Keratinocyte (primary cell): ENCODE results near the gene ECI1. TPM values are rescaled to one million over a fixed set of nuclear protein-coding genes. Genes with fewer than 3 reads are reported as not detected.

Experiments used
- DNase-seq: peaks from one replicate; pipeline ENCODE4 v3.0.0-alpha.2; 2011; ENCODE audit warnings: low read depth, missing footprints, low spot score
- FAIRE-seq: peaks from 2 replicates; lab custom pipeline; 2011; peaks lifted over from hg19 to GRCh38; lab: Jason Lieb, UNC
- H2AFZ ChIP-seq: 2 replicates; pipeline ENCODE4 v1.6.0; 2012; ENCODE audit warnings: low read length, control low read depth, inconsistent platforms; ENCODE audit not compliant: control insufficient read depth
- H3K27ac ChIP-seq: 2 replicates; pipeline ENCODE4 v1.5.1; 2011; ENCODE audit warnings: low read length; ENCODE audit not compliant: control insufficient read depth, insufficient read depth
- H3K27me3 ChIP-seq: 3 replicates; pipeline ENCODE4 v1.6.0; 2011; ENCODE audit warnings: low read length; ENCODE audit not compliant: control insufficient read depth, insufficient read depth; ENCODE audit errors: extremely low read depth
- H3K36me3 ChIP-seq, 2 experiments: 2 replicates in 1 of 2; 3 replicates in 1 of 2; pipeline ENCODE4 v1.5.1; 2011; ENCODE audit warnings: low read length in 2 of 2, mild to moderate bottlenecking in 1 of 2; ENCODE audit not compliant: control insufficient read depth in 2 of 2, insufficient read depth in 2 of 2; ENCODE audit errors: extremely low read depth in 1 of 2
- H3K4me1 ChIP-seq: 3 replicates; pipeline ENCODE4 v1.5.1; 2011; ENCODE audit warnings: low read length; ENCODE audit not compliant: control insufficient read depth, insufficient read depth; ENCODE audit errors: extremely low read depth
- H3K4me2 ChIP-seq: 3 replicates; pipeline ENCODE4 v1.6.0; 2011; ENCODE audit warnings: low read depth, low read length; ENCODE audit not compliant: control insufficient read depth, insufficient read depth; ENCODE audit errors: extremely low read depth
- H3K4me3 ChIP-seq, 3 experiments: fragments of 200-600 bp in 1 of 3; sonication (generic) in 1 of 3; 2 replicates in 2 of 3; 3 replicates in 1 of 3; pipeline ENCODE4 v1.5.1; 2011 to 2016; ENCODE audit warnings: low read length in 3 of 3, mild to moderate bottlenecking in 3 of 3, control low read depth in 2 of 3, inconsistent platforms in 1 of 3, low read depth in 1 of 3, mixed read lengths in 1 of 3, mixed run types in 1 of 3, moderate library complexity in 1 of 3; ENCODE audit not compliant: control insufficient read depth in 2 of 3, insufficient read depth in 2 of 3; ENCODE audit errors: extremely low read depth in 1 of 3
- H3K79me2 ChIP-seq: 2 replicates; pipeline ENCODE4 v1.6.0; 2012; ENCODE audit warnings: low read length; ENCODE audit not compliant: control insufficient read depth, insufficient read depth
- H3K9ac ChIP-seq: 3 replicates; pipeline ENCODE4 v1.6.0; 2011; ENCODE audit warnings: low read length; ENCODE audit not compliant: control insufficient read depth, insufficient read depth; ENCODE audit errors: extremely low read depth
- H3K9me1 ChIP-seq: 3 replicates; pipeline ENCODE4 v1.6.0; 2011; ENCODE audit warnings: low read length; ENCODE audit not compliant: control insufficient read depth, insufficient read depth; ENCODE audit errors: extremely low read depth
- H3K9me3 ChIP-seq: 2 replicates; pipeline ENCODE4 v1.5.1; 2012; ENCODE audit warnings: low read depth, low read length; ENCODE audit not compliant: control insufficient read depth
- H4K20me1 ChIP-seq: 3 replicates; pipeline ENCODE4 v1.6.0; 2011; ENCODE audit warnings: low read length; ENCODE audit not compliant: control insufficient read depth, insufficient read depth; ENCODE audit errors: extremely low read depth
- CTCF ChIP-seq, 3 experiments: IDR thresholded peaks in 1 of 3; conservative IDR thresholded peaks in 1 of 3; optimal IDR thresholded peaks in 1 of 3; 2 replicates in 2 of 3; 3 replicates in 1 of 3; pipeline versions ENCODE3 to v1.5.1; 2011; ENCODE audit warnings: low read length in 3 of 3, mild to moderate bottlenecking in 3 of 3, moderate library complexity in 2 of 3, control low read depth in 1 of 3, inconsistent platforms in 1 of 3; ENCODE audit not compliant: insufficient read depth in 2 of 3; ENCODE audit errors: extremely low read depth in 1 of 3
- EZH2 ChIP-seq: IDR thresholded peaks from one replicate; pipeline ENCODE4 v1.6.1; 2012; ENCODE audit warnings: inconsistent platforms, mild to moderate bottlenecking, low read length, moderate library complexity
- dilution Hi-C: fragments of 300-500 bp; cut with MboI; formaldehyde crosslinking; loops from one replicate; pipeline ENCODE4 v1.7.0; 2020; ENCODE audit warnings: low sequenced_read_pairs; ENCODE audit not compliant: extremely low pct_ligation_motif_present
- polyA plus RNA-seq, 5 experiments: library from polyadenylated mRNA; depleted of rRNA in 3 of 5; stranded (reverse) in 3 of 5; stranded (forward) in 1 of 5; unstranded in 1 of 5; fragments of >200 nt; gene quantifications; 1 replicate in 1 of 5; 2 replicates in 3 of 5; 3 replicates in 1 of 5; pipeline versions ENCODE4 v1.2.1 to v1.2.3, GENCODE V29; 2011 to 2012; ENCODE audit warnings: missing spikeins in 2 of 5, low read depth in 1 of 5, low replicate concordance in 1 of 5

The ECI1 gene
- polyA plus RNA-seq, 1 donor (not counting 4 experiments of a cell fraction or from before 2014, with no cell fraction given): 19.7 TPM

GRCh38 chr16:2243781-2244180, 7.6 kb downstream of the ECI1 start:
- no peak overlapping the region for H2AFZ ChIP-seq
- DNase-seq (no peak), FAIRE-seq (no peak)
- no peak overlapping the region for H3K9ac ChIP-seq
- H3K4me3 ChIP-seq: no peak overlapping the region
- peaks cover 21 to 27% of the 10 kb centered on the region in 2 experiments for H3K36me3 ChIP-seq
- H3K79me2 ChIP-seq: peaks cover 4% of the 10 kb centered on the region
- no peak for TF ChIP-seq CTCF (optimal IDR thresholded peaks at IDR 0.05 in 1 of 3, IDR thresholded peaks at IDR 0.05 in 1 of 3, conservative IDR thresholded peaks at IDR 0.05 in 1 of 3; ENCODE audit: extremely low read depth in 1 of 3, insufficient read depth in 2 of 3, low read length in 3 of 3)
- no peak for TF ChIP-seq EZH2
- H3K4me1 ChIP-seq: peaks cover 3% of the 10 kb centered on the region
- no peak overlapping the region for H3K4me2 ChIP-seq
- H3K27ac ChIP-seq: no peak overlapping the region
- dilution Hi-C loops: no loop called here
- H3K27me3 ChIP-seq: no peaks in the 10 kb centered on the region
- H4K20me1 ChIP-seq: no peaks in the 10 kb centered on the region
- H3K9me3 ChIP-seq: no peaks in the 10 kb centered on the region
- H3K9me1 ChIP-seq: no peaks in the 10 kb centered on the region

GRCh38 chr16:2243031-2243528, 8.3 kb downstream of the ECI1 start:
- H4K20me1 ChIP-seq: no peaks in the 10 kb centered on the region
- FAIRE-seq (no peak), DNase-seq (no peak)
- peaks cover 5% of the 10 kb centered on the region for H3K27me3 ChIP-seq
- no peak overlapping the region for H3K4me2 ChIP-seq
- peaks cover 3% of the 10 kb centered on the region for H3K4me1 ChIP-seq
- H3K36me3 ChIP-seq: peaks cover 20 to 27% of the 10 kb centered on the region in 2 experiments
- no peaks in the 10 kb centered on the region for H3K79me2 ChIP-seq
- no peak for TF ChIP-seq EZH2
- no peak for TF ChIP-seq CTCF (optimal IDR thresholded peaks at IDR 0.05 in 1 of 3, IDR thresholded peaks at IDR 0.05 in 1 of 3, conservative IDR thresholded peaks at IDR 0.05 in 1 of 3; ENCODE audit: extremely low read depth in 1 of 3, insufficient read depth in 2 of 3, low read length in 3 of 3)
- H3K9me3 ChIP-seq: no peaks in the 10 kb centered on the region
- no peak overlapping the region for H3K9ac ChIP-seq
- no peaks in the 10 kb centered on the region for H3K9me1 ChIP-seq
- dilution Hi-C loops: no loop called here
- H2AFZ ChIP-seq: no peak overlapping the region
- no peak overlapping the region for H3K4me3 ChIP-seq
- no peak overlapping the region for H3K27ac ChIP-seq
